A549 (cell line): ENCODE measurements around the gene FRMD4A.

Source experiments
- EHMT2 ChIP-seq: fragments of 200-600 bp; sonication (generic); IDR thresholded peaks from 2 replicates; pipeline ENCODE4 v1.6.1; 2016; ENCODE audit warnings: antibody characterized with exemption, low read depth, mild to moderate bottlenecking, moderate library complexity
- EP300 ChIP-seq, 2 experiments: fragments of >200 bp; sonication (Bioruptor Twin); formaldehyde crosslinking; IDR thresholded peaks; 2 replicates in 1 of 2; 3 replicates in 1 of 2; pipeline ENCODE4 v1.6.1; 2016 to 2017
- ESRRA ChIP-seq: fragments of 150-350 bp; IDR thresholded peaks from 2 replicates; pipeline ENCODE4 v1.6.1; 2014; ENCODE audit warnings: mild to moderate bottlenecking, low read length, borderline replicate concordance
- POLR2A ChIP-seq: IDR thresholded peaks from 2 replicates; pipeline ENCODE4 v1.6.1; 2012; ENCODE audit warnings: mild to moderate bottlenecking, low read length
- POLR2AphosphoS2 ChIP-seq: conservative IDR thresholded peaks from 2 replicates; pipeline ENCODE4 v1.6.1; 2012; ENCODE audit warnings: low read length, improper control_type of control experiment, inconsistent platforms
- TP53 ChIP-seq: fragments of 250-450 bp; sonication (Bioruptor Pico); IDR thresholded peaks from 2 replicates; pipeline ENCODE4 v1.5.0; 2021; ENCODE audit warnings: mild to moderate bottlenecking, moderate library complexity
- TF ChIP-seq, protein P1 (sequence below): fragments of >200 bp; sonication (Bioruptor Twin); formaldehyde crosslinking; IDR thresholded peaks from 3 replicates; pipeline ENCODE4 v1.5.1; 2016
- TF ChIP-seq, protein P2 (sequence below): fragments of 450-650 bp; IDR thresholded peaks from 2 replicates; pipeline ENCODE4 v1.6.1; 2014; ENCODE audit warnings: antibody characterized with exemption
- TF ChIP-seq, protein P3 (sequence below): IDR thresholded peaks from 2 replicates; pipeline ENCODE4 v1.6.1; 2012

DNA sequence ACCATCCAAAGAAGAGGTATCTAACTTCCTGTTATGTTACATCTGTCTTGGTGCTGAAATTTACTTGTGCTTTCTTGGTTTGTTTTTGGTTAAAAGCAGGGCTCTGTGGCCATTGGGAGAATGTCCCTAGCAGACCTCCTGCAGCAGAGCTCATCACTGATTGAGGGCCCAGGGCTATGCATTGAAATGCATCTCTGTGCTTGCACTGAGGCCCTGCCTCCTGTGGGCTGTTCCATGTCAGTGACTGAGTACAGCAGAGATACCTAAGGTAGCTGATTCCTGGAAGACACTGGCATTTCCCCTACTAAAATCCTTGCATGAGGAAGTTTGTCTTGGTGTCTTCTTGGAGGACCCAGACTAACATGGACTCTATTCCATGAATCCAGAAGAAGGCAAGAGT lies 213.9 kb downstream of the FRMD4A start:
- TF ChIP-seq ESRRA (no peak), POLR2A (no peak), TP53 (CRISPR knock-in tag) (no peak), POLR2AphosphoS2 (no peak), EHMT2 (no peak), EP300 (IDR thresholded peaks at IDR 0.05) (no peak)
- TF ChIP-seq, protein P1, sequence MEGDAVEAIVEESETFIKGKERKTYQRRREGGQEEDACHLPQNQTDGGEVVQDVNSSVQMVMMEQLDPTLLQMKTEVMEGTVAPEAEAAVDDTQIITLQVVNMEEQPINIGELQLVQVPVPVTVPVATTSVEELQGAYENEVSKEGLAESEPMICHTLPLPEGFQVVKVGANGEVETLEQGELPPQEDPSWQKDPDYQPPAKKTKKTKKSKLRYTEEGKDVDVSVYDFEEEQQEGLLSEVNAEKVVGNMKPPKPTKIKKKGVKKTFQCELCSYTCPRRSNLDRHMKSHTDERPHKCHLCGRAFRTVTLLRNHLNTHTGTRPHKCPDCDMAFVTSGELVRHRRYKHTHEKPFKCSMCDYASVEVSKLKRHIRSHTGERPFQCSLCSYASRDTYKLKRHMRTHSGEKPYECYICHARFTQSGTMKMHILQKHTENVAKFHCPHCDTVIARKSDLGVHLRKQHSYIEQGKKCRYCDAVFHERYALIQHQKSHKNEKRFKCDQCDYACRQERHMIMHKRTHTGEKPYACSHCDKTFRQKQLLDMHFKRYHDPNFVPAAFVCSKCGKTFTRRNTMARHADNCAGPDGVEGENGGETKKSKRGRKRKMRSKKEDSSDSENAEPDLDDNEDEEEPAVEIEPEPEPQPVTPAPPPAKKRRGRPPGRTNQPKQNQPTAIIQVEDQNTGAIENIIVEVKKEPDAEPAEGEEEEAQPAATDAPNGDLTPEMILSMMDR, result no peak
- TF ChIP-seq, protein P2, sequence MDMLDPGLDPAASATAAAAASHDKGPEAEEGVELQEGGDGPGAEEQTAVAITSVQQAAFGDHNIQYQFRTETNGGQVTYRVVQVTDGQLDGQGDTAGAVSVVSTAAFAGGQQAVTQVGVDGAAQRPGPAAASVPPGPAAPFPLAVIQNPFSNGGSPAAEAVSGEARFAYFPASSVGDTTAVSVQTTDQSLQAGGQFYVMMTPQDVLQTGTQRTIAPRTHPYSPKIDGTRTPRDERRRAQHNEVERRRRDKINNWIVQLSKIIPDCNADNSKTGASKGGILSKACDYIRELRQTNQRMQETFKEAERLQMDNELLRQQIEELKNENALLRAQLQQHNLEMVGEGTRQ, result no peak
- TF ChIP-seq, protein P3, sequence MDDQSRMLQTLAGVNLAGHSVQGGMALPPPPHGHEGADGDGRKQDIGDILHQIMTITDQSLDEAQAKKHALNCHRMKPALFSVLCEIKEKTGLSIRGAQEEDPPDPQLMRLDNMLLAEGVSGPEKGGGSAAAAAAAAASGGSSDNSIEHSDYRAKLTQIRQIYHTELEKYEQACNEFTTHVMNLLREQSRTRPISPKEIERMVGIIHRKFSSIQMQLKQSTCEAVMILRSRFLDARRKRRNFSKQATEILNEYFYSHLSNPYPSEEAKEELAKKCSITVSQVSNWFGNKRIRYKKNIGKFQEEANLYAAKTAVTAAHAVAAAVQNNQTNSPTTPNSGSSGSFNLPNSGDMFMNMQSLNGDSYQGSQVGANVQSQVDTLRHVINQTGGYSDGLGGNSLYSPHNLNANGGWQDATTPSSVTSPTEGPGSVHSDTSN, result no peak
